Measurements from ENCODE around the gene PDE9A. TPM values are rescaled to one million over a fixed set of nuclear protein-coding genes. Genes with fewer than 3 reads are reported as not detected.
A peak's percentile ranks its signal among the peaks of the same experiment; 100 is the strongest.

Gene PDE9A
- total RNA-seq, 4 donors from 2014 or later = 2.9 to 16.9 (median 7.0) TPM

DNA sequence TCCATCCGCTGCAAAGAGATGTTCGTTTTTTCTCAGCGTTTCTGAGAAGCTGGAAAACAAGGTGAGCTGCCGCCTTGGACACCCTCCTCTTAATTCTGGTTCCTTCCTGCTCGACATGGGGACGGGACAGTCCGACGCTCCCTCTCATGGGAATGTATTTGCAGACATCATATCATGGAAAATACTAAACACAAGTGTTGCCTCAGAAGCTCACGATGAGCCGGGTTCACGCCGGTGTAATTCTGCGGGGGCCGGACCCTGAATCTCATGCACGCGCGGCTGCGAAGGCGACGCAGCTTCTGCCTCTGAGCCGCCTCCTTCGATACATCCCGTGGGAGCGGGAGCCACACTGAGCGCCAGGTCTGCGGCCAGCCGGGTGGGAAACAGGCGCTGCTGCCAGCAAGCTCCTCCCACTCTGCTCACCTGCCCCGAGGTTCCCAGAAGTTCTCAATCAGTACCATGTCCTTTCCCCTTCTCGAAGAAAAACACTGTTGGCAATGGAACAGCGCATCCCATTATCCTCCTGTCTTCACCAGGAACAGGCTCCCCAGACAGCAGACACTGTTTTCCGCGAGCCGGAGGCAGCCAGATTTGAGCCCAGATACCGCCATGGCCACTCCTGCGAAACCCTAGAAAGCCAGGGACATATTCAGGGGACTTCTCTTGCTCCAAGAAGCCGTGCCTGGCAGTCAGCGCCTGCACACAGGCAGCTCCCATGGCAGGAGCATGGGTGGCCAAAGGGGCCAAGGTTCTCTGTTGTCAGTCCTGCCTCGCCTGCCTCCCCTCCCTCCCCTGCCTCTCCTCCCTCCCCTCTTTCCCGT is 127.9 kb downstream of the PDE9A start:
- DNase-seq (ENCODE audit: low spot score) (no peak), ATAC-seq (ENCODE audit: low FRiP score) (peak; percentile 27)
- TF ChIP-seq, protein P1, sequence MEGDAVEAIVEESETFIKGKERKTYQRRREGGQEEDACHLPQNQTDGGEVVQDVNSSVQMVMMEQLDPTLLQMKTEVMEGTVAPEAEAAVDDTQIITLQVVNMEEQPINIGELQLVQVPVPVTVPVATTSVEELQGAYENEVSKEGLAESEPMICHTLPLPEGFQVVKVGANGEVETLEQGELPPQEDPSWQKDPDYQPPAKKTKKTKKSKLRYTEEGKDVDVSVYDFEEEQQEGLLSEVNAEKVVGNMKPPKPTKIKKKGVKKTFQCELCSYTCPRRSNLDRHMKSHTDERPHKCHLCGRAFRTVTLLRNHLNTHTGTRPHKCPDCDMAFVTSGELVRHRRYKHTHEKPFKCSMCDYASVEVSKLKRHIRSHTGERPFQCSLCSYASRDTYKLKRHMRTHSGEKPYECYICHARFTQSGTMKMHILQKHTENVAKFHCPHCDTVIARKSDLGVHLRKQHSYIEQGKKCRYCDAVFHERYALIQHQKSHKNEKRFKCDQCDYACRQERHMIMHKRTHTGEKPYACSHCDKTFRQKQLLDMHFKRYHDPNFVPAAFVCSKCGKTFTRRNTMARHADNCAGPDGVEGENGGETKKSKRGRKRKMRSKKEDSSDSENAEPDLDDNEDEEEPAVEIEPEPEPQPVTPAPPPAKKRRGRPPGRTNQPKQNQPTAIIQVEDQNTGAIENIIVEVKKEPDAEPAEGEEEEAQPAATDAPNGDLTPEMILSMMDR (IDR thresholded peaks at IDR 0.05) = no peak

DNA sequence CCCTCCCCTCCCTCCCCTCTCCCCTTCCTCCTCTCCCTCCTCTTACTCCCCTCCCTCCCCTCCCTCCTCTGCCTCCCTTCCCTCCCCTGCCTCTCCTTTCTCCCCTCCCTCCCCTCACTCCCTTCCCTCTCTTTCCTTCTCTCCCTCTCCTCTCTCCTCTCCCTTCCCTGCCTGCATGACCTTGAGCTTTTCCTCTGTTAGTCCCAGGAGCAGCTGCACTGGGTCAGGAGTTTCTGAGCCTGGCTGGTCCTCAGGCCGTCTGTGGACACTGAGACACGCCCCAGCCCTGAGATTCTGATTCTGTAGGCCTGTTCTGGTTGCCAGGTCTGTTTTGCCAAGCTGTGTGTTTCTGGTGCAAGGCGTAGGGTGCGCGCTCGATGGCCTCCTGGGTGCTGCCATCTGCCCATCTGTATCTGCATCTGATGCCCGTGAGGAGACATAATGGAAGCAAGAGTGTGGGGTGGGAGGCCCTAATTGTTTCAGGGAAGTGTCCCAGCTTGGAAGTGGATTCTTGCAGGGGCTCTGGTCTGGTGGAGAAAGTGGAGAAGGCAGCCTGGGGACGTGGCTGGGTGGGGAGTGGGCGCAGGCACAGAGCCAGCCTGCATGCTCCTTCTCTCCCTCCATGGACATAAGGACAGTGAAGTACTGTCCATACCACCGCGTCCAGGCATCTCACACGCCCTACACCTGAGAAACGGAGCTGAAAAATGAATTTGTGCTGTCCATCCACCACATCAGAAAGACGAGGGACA is 128.7 kb downstream of the PDE9A start:
- TF ChIP-seq, protein P1 (IDR thresholded peaks at IDR 0.05) = no peak
- ATAC-seq (ENCODE audit: low FRiP score) (no peak), DNase-seq (ENCODE audit: low spot score) (no peak)

DNA sequence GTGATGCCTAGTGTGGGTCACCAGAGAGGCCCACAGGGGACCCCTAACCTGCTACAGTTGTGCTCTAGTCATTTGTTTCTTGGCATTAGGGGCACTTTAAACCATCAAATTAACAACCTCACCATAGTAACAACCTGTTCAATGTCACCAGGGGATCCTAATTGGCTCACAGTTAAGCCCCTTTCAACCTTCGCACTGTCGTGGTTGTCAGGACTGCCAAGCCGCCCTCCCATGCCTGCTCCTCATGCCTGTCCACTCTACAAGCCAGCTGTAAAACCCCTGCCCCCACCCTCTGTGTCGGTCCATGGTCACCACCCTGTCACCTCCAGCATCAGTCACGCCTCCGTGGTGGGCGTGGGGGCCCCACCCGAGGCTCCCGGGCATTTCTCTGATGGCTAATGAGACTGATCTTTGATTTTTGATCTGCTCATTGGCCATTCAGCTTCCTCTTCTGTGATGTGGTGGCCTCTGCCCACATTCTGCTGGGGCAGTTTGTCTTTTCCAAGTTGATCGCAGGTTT is 129.4 kb downstream of the PDE9A start:
- DNase-seq (ENCODE audit: low spot score) (no peak), ATAC-seq (ENCODE audit: low FRiP score) (no peak)
- TF ChIP-seq, protein P1 (IDR thresholded peaks at IDR 0.05) = no peak

DNA sequence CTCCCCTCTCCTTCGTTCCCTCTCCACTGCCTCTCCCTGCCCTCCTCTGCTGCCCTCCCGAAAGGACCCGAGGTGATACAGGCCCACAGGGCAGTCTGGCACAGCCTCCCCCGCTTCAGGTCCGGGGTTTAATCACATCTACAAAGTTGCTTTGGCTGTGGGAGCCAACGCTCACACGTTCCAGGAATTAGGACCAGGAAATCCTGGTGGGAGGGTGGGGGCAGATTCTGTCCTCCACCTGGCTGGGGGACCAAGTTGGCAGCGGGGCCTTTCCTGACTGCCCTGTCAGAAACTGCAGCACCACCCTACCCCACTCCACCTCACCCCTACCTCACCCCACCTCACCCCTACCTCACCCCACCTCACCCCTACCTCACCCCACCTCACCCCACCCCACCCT is 130.9 kb downstream of the PDE9A start:
- peak; percentile 45 for ATAC-seq (ENCODE audit: low FRiP score)
- TF ChIP-seq, protein P1 (IDR thresholded peaks at IDR 0.05) = no peak
- DNase-seq (ENCODE audit: low spot score) = no peak

DNA sequence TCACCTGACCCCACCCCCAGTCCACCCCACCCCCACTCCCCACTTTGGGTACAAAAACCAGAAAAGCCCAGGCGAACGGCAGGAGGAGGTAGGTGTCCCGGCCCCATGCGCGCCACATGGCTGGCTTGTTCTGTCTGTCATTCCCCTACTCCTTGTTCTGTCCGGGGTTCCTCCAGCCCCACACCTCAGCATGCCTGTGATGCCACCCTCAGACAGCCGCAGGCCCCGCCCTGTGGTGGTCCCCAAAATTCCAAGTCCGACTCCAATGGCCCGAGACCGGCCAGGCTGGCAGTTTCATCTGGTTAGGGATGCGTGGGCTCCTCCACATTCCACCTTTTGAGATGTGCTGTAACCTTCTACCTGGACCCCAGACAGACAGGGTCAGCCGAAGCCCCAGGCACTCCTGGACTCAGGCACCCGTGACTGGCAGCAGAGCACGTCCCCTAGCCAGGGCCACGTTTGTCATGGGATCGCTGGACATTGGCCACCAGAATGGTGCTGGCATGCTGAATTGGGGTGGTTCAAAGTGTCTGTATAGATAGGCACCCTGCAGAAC is 131.6 kb downstream of the PDE9A start:
- ATAC-seq (ENCODE audit: low FRiP score) (no peak), DNase-seq (ENCODE audit: low spot score) (no peak)
- TF ChIP-seq, protein P1 (IDR thresholded peaks at IDR 0.05) = no peak

DNA sequence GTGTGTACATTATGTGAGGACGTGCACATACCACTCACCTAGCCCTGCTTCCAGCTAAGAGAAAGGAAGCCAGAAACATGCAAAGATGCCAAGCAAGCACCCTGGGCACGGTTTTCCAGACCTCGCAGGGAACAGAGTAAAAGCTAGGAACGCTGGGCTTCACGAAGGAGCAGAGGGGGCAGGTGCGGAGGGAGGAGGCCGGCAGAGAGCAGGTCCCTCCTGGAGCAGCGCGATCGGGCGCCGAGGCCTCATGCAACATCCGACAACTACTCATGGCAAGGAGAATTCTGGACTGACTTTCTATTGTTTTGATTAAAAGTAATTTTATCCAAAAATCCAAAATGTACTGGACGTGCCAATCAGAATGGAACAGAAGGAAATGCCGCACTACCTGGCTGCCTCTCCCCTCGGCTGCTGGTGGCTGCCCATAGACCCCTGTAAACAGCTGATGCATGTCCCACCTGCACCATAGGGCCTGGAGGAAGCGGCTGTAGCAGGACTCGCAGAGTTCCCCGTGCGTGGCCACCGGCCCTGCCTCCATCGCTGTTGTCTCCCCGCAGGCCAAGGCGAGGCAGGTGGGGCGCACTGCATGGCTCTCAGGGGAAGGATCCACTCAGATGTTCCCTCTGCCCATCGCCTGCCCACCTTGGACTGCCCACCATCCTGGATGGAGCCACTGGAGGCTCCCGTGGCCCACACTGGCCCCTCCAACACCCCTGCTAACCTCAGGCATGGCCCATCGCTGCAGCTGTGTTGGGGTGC is 132.4 kb downstream of the PDE9A start:
- DNase-seq (ENCODE audit: low spot score) (no peak), ATAC-seq (ENCODE audit: low FRiP score) (no peak)
- TF ChIP-seq, protein P1 (IDR thresholded peaks at IDR 0.05) = no peak
